ENCODE results near the gene GCC2. TPM values are rescaled to one million over a fixed set of nuclear protein-coding genes. Genes with fewer than 3 reads are reported as not detected.

The GCC2 gene
- total RNA-seq, 4 donors from 2014 or later = 19.6 to 39.5 (median 21.8) TPM

DNA sequence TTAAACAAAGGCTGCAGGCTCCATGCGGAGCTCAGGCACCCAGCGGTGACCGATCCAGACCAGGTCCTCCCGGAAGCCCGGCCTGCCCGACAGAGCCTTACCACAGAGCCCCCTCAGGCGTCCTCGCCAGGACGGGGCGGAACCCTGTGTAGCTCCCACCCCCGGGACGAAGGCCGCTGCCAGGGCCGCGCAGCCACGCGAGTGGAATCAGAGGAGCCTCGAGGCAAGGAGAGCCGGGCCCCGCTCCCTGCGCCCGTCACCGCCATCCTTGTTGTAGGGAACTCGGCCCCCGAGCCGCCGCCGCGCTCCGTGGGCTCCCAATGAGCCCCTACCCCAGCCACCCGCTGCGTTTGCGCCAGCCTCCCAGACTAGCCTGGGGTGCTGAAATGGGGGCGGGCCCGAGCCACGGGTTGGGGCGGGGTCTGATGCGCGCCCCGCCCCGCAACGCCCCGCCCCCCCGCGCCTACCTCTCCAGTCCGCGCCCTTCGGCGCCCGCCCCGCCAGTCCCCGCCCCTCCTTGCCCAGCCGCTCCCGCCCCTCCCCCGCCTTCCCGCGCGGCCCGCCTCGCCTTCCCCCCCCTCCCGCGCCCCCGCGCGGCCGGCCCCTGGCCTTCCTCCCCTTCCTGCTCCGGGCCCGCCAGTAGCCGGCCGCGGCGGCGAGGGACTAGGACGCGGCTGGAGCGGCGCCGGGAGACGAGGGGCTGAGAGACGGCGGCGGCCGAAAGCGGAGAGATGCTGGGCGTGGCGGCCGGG is 85.0 kb downstream of the GCC2 start, which contains the start of gene LIMS1:
Gene LIMS1 (plus strand): TSS at position 639 of the 752 bp plus-strand sequence. CDS start 93 bp downstream, at position 732.
- DNase-seq (ENCODE audit: low spot score in 2 of 2) = peak; percentile 89 to 97
- no peak for TF ChIP-seq POLR2A (IDR thresholded peaks at IDR 0.05)
- no peak for TF ChIP-seq CTCF (IDR thresholded peaks at IDR 0.05)
- 0 to 2% methylated on average over 17 to 24 of the region's 87 CpGs for WGBS, 2 donors
- intact Hi-C loops (cut with DNase I; ENCODE audit: low total_unique reads) = loop anchor here (10.0 kb wide), 1 partner anchor 181 kb away; the partner anchor contains the start of gene RANBP2
- peak within 1 kb of the TSS; percentile 57 for H3K4me3 ChIP-seq (ENCODE audit: low read depth, poor library complexity, severe bottlenecking)

DNA sequence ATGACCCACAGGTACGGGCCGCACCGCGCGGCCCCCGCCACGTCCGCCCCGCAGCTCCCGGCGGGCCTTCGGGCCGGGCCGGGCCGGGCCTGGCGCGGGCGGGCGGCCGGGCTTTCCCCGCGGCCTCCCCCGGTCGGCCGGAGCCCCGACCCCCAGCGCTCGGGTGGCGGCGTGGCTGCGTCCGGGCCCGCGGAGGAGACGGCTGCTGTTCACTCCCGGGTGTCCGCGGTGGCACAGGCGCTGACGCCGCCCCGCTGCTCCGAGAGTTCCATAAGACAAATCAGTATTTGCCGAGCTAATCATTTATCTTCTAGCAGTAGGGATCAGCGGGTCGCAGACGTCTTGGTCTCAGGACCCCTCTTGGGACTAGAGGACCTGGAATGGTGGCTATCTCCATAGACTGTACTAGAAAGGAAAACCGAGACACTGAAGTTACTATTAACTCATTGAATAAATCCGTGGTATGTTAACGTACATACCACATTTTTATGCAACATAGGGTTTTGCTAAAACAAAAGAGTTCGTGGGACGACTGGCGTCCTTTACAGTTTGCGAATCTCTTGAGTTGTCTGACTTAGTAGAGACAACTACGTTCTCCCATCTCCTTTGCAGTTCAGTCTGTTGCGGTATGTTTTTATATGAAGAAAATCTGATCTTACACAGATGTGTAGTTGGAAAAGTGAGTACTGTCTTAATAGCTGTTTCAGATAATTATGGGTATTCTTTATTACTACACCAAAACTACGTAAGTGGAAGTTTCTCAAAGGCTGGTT is 85.8 kb downstream of the GCC2 start:
- DNase-seq (ENCODE audit: low spot score in 2 of 2) = peak in 1 of 2 donors; percentile 89
- intact Hi-C loops (cut with DNase I; ENCODE audit: low total_unique reads) = loop anchor here (10.0 kb wide), 1 partner anchor 180 kb away; the partner anchor contains the start of gene RANBP2
- TF ChIP-seq CTCF (IDR thresholded peaks at IDR 0.05) = no peak
- TF ChIP-seq POLR2A (IDR thresholded peaks at IDR 0.05) = no peak
- WGBS, 2 donors = 0 to 1% methylated on average over 25 to 33 of the region's 57 CpGs
- peak overlapping the region; percentile 53 for H3K4me3 ChIP-seq (ENCODE audit: low read depth, poor library complexity, severe bottlenecking)

DNA sequence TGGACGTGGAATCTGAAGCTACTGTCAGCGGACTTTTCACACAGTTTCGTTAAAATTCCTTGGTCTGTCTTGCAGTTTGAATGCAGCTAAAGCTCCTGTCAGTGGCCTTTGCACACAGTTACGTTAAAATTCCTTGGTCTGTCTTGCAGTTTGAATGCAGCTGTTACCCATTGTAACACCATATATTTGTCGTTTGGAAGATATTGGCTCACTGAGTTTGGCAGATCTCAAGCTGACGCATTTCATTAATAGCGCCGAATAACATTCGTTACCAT is 86.3 kb downstream of the GCC2 start:
- no peak for DNase-seq (ENCODE audit: low spot score in 2 of 2)
- intact Hi-C loops (cut with DNase I; ENCODE audit: low total_unique reads) = loop anchor here (10.0 kb wide), 1 partner anchor 180 kb away; the partner anchor contains the start of gene RANBP2
- TF ChIP-seq POLR2A (IDR thresholded peaks at IDR 0.05) (no peak), CTCF (IDR thresholded peaks at IDR 0.05) (no peak)
- H3K4me3 ChIP-seq (ENCODE audit: low read depth, poor library complexity, severe bottlenecking) = peak overlapping the region; percentile 53
- WGBS, 2 donors = 10 to 16% methylated on average over 9 of the region's 9 CpGs

GRCh38 chr2:108536133-108536780 is 87.3 kb downstream of the GCC2 start:
- DNase-seq (ENCODE audit: low spot score in 2 of 2) = no peak
- no peak for TF ChIP-seq POLR2A (IDR thresholded peaks at IDR 0.05)
- TF ChIP-seq CTCF (IDR thresholded peaks at IDR 0.05) = no peak
- intact Hi-C loops (cut with DNase I; ENCODE audit: low total_unique reads) = loop anchor here (10.0 kb wide), 1 partner anchor 179 kb away; the partner anchor contains the start of gene RANBP2
- 84 to 87% methylated on average over 7 of the region's 7 CpGs for WGBS, 2 donors
- H3K4me3 ChIP-seq (ENCODE audit: low read depth, poor library complexity, severe bottlenecking) = no peak overlapping the region

GRCh38 chr2:108536911-108537310 is 87.9 kb downstream of the GCC2 start:
- no peak for DNase-seq (ENCODE audit: low spot score in 2 of 2)
- H3K4me3 ChIP-seq (ENCODE audit: low read depth, poor library complexity, severe bottlenecking) = no peak overlapping the region
- no peak for TF ChIP-seq POLR2A (IDR thresholded peaks at IDR 0.05)
- no peak for TF ChIP-seq CTCF (IDR thresholded peaks at IDR 0.05)
- intact Hi-C loops (cut with DNase I; ENCODE audit: low total_unique reads) = loop anchor here (10.0 kb wide), 1 partner anchor 178 kb away; the partner anchor contains the start of gene RANBP2
- WGBS, 2 donors = 92 to 93% methylated on average over 5 of the region's 5 CpGs
